HUES64 (cell line): ENCODE data around the gene PDE3B.
"Not testable (repeated sequence)": the region's sequence is repeated elsewhere in the genome, so short reads cannot be mapped to it uniquely, and the experiment has no call there.

Experiments used
- H3K27ac ChIP-seq: 2 replicates; pipeline ENCODE4 v1.7.0; 2013; ENCODE audit warnings: low read depth, low read length, inconsistent platforms
- H3K27me3 ChIP-seq: 2 replicates; pipeline ENCODE4 v1.6.1; 2013; ENCODE audit warnings: mild to moderate bottlenecking, low read length; ENCODE audit not compliant: insufficient read depth
- H3K36me3 ChIP-seq: 2 replicates; pipeline ENCODE4 v1.6.1; 2013; ENCODE audit warnings: mild to moderate bottlenecking, low read length; ENCODE audit not compliant: insufficient read depth
- H3K4me1 ChIP-seq: 2 replicates; pipeline ENCODE4 v1.6.1; 2013; ENCODE audit warnings: mild to moderate bottlenecking, low read length, moderate library complexity; ENCODE audit not compliant: insufficient read depth
- H3K4me3 ChIP-seq: 2 replicates; pipeline ENCODE4 v1.5.1; 2013; ENCODE audit warnings: mild to moderate bottlenecking, low read length, moderate library complexity
- H3K9ac ChIP-seq: 2 replicates; pipeline ENCODE4 v1.6.1; 2013; ENCODE audit warnings: mild to moderate bottlenecking, low read depth, low read length
- H3K9me3 ChIP-seq: 2 replicates; pipeline ENCODE4 v1.6.1; 2013; ENCODE audit warnings: low read depth, low read length; ENCODE audit not compliant: insufficient read depth
- WGBS: fragments of 150-250, 120-280 bp; methylation state at CpG from one replicate; pipeline ENCODE4 v1.1.7; 2013; ENCODE audit warnings: missing lambda C conversion rate; 5-methylcytosine and 5-hydroxymethylcytosine counted together

PDE3B gene

GRCh38 chr11:14863775-14864174, 220.2 kb downstream of the PDE3B start:
- not testable (repeated sequence) for H3K9me3 ChIP-seq, H3K4me1 ChIP-seq, H3K4me3 ChIP-seq, H3K27ac ChIP-seq, H3K9ac ChIP-seq, H3K36me3 ChIP-seq, H3K27me3 ChIP-seq
- WGBS, result 97% methylated on average over 4 of the region's 4 CpGs

- H3K27ac ChIP-seq, result no peak overlapping the region
- no peaks in the 10 kb centered on the region for H3K4me1 ChIP-seq
- H3K36me3 ChIP-seq, result peaks cover 8% of the 10 kb centered on the region; the same call in 1 of the 2 replicates
- H3K27me3 ChIP-seq, result no peaks in the 10 kb centered on the region
- H3K9ac ChIP-seq, result no peak overlapping the region
- H3K4me3 ChIP-seq, result no peak overlapping the region
- no peaks in the 10 kb centered on the region for H3K9me3 ChIP-seq
Measured at GRCh38 chr11:14872032-14872431, 228.4 kb downstream of the PDE3B start.

- Histone ChIP-seq H3K9ac (no peak overlapping the region), H3K36me3 (peaks cover 10% of the 10 kb centered on the region; the same call in 1 of the 2 replicates), H3K9me3 (no peaks in the 10 kb centered on the region), H3K4me3 (no peak overlapping the region), H3K27me3 (no peaks in the 10 kb centered on the region), H3K4me1 (no peaks in the 10 kb centered on the region), H3K27ac (no peak overlapping the region)
- WGBS, result 96% methylated on average over 4 of the region's 4 CpGs
Measured at GRCh38 chr11:14873632-14874031, 230.0 kb downstream of the PDE3B start.

GRCh38 chr11:14875163-14875562, 231.6 kb downstream of the PDE3B start:
- Histone ChIP-seq H3K27ac (no peak overlapping the region), H3K27me3 (no peaks in the 10 kb centered on the region), H3K9ac (no peak overlapping the region), H3K36me3 (peaks cover 6% of the 10 kb centered on the region; the same call in 1 of the 2 replicates), H3K4me3 (no peak overlapping the region), H3K9me3 (no peaks in the 10 kb centered on the region), H3K4me1 (no peaks in the 10 kb centered on the region)
- WGBS, result 100% methylated on average over 3 of the region's 5 CpGs

GRCh38 chr11:14881576-14882193, 238.1 kb downstream of the PDE3B start:
- no peak overlapping the region for H3K27ac ChIP-seq
- no peaks in the 10 kb centered on the region for H3K27me3 ChIP-seq
- peaks cover 6% of the 10 kb centered on the region; the same call in 1 of the 2 replicates for H3K36me3 ChIP-seq
- H3K4me1 ChIP-seq, result no peaks in the 10 kb centered on the region
- no peak overlapping the region for H3K9ac ChIP-seq
- WGBS, result 94% methylated on average over 2 of the region's 2 CpGs
- no peaks in the 10 kb centered on the region for H3K9me3 ChIP-seq
- no peak overlapping the region for H3K4me3 ChIP-seq

- peaks cover 6% of the 10 kb centered on the region; the same call in 1 of the 2 replicates for H3K36me3 ChIP-seq
- no peaks in the 10 kb centered on the region for H3K9me3 ChIP-seq
- H3K9ac ChIP-seq, result no peak overlapping the region
- H3K27me3 ChIP-seq, result no peaks in the 10 kb centered on the region
- H3K4me1 ChIP-seq, result no peaks in the 10 kb centered on the region
- no peak overlapping the region for H3K4me3 ChIP-seq
- 100% methylated on average over 1 of the region's 1 CpG for WGBS
- no peak overlapping the region for H3K27ac ChIP-seq
Measured at GRCh38 chr11:14882196-14882595, 238.6 kb downstream of the PDE3B start.

GRCh38 chr11:14883683-14884082, 240.1 kb downstream of the PDE3B start:
- not testable (repeated sequence) for H3K27ac ChIP-seq, H3K36me3 ChIP-seq, H3K4me3 ChIP-seq, H3K9me3 ChIP-seq, H3K27me3 ChIP-seq, H3K4me1 ChIP-seq, H3K9ac ChIP-seq
- WGBS, result no CpG with 5 or more reads among the region's 1 CpG

- no peaks in the 10 kb centered on the region for H3K36me3 ChIP-seq
- H3K4me1 ChIP-seq, result no peaks in the 10 kb centered on the region
- 95% methylated on average over 1 of the region's 1 CpG for WGBS
- H3K27me3 ChIP-seq, result no peaks in the 10 kb centered on the region
- no peak overlapping the region for H3K9ac ChIP-seq
- H3K9me3 ChIP-seq, result no peaks in the 10 kb centered on the region
- no peak overlapping the region for H3K4me3 ChIP-seq
- no peak overlapping the region for H3K27ac ChIP-seq
Measured at GRCh38 chr11:14884667-14885273, 241.2 kb downstream of the PDE3B start.

- H3K27ac ChIP-seq, result no peak overlapping the region
- no peaks in the 10 kb centered on the region for H3K4me1 ChIP-seq
- no peak overlapping the region for H3K4me3 ChIP-seq
- no peak overlapping the region for H3K9ac ChIP-seq
- H3K9me3 ChIP-seq, result no peaks in the 10 kb centered on the region
- no peaks in the 10 kb centered on the region for H3K36me3 ChIP-seq
- peaks cover 4% of the 10 kb centered on the region; the same call in 1 of the 2 replicates for H3K27me3 ChIP-seq
- WGBS, result 80% methylated on average over 1 of the region's 1 CpG
Measured at GRCh38 chr11:14886513-14886912, 242.9 kb downstream of the PDE3B start.

GRCh38 chr11:14891143-14892035, 247.8 kb downstream of the PDE3B start:
- H3K36me3 ChIP-seq, result no peaks in the 10 kb centered on the region
- H3K27me3 ChIP-seq, result peaks cover 19% of the 10 kb centered on the region
- peak overlapping the region; percentile 76 for H3K4me3 ChIP-seq
- peak overlapping the region; percentile 33; the same call in 1 of the 2 replicates for H3K27ac ChIP-seq
- no peaks in the 10 kb centered on the region for H3K9me3 ChIP-seq
- WGBS, result 2% methylated on average over 67 of the region's 67 CpGs
- H3K4me1 ChIP-seq, result no peaks in the 10 kb centered on the region; the same call in 1 of the 2 replicates
- H3K9ac ChIP-seq, result peak overlapping the region; percentile 36

GRCh38 chr11:14892036-14892556, 248.5 kb downstream of the PDE3B start, which contains the start of gene CYP2R1:
TSS of gene CYP2R1 (minus strand) at chr11:14892231. CDS start at chr11:14892205, 26 bp downstream.
- 2% methylated on average over 36 of the region's 36 CpGs for WGBS
- H3K27ac ChIP-seq, result peak within 1 kb of the TSS; percentile 33; the same call in 1 of the 2 replicates

More at GRCh38 chr11:14892036-14892556, 248.5 kb downstream of the PDE3B start, which contains the start of gene CYP2R1:
- peaks cover 19% of the 10 kb centered on the region for H3K27me3 ChIP-seq
- no peaks in the 10 kb centered on the region for H3K36me3 ChIP-seq
- H3K9me3 ChIP-seq, result no peaks in the 10 kb centered on the region
- H3K9ac ChIP-seq, result peak within 1 kb of the TSS; percentile 36
- H3K4me1 ChIP-seq, result no peaks in the 10 kb centered on the region; the same call in 1 of the 2 replicates
- H3K4me3 ChIP-seq, result peak within 1 kb of the TSS; percentile 76
